ENCODE measurements around the gene WDR59. TPM values are rescaled to one million over a fixed set of nuclear protein-coding genes. Genes with fewer than 3 reads are reported as not detected.

Gene WDR59
- polyA plus RNA-seq, 2 of the 4 experiments (the other 2 are of a cell fraction): 33.4 to 52.2 TPM

DNA sequence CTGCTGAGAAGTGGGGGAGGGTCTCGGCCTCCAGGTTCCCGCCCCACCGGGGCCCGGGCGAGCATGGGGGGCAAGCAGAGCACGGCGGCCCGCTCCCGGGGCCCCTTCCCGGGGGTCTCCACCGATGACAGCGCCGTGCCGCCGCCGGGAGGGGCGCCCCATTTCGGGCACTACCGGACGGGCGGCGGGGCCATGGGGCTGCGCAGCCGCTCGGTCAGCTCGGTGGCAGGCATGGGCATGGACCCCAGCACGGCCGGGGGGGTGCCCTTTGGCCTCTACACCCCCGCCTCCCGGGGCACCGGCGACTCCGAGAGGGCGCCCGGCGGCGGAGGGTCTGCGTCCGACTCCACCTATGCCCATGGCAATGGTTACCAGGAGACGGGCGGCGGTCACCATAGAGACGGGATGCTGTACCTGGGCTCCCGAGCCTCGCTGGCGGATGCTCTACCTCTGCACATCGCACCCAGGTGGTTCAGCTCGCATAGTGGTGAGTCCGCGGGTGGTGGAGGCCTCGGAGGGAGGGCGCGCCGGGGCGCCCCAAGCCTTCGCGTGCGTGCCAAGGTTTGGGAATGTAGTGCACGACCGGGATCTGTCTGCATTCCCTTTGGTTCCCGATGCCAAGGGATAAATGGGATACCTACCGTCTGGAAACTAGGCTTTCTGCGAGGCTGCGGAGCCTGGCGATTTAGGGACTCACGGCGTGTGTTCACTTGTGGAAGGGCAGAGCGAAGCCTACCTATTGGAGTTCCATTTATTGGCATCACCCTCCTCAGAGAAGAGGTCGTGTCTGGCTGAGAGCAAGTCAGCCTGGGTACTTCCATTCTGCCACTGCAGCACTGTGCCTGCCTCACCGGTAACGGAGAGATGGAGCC is 14.9 kb upstream of the WDR59 start:
- DNase-seq (ENCODE audit: low read depth in 1 of 2, low spot score in 1 of 2) (no peak), ATAC-seq (peak; percentile 37 to 53; a peak in 5 of 6 replicates), FAIRE-seq (no peak)
- Histone ChIP-seq H3K9me3 (no peaks in the 10 kb centered on the region), H3K4me1 (peaks cover 21% of the 10 kb centered on the region), H3K4me3 (peak overlapping the region; percentile 80), H3K4me2 (peak overlapping the region; percentile 69), H3K27ac (peak overlapping the region; percentile 92 to 98)
- TF ChIP-seq RNF2 (IDR thresholded peaks at IDR 0.05; ENCODE audit: borderline replicate concordance, low read depth): peak; percentile 26; the same call in 1 of the 2 replicates
- TF ChIP-seq, protein P1, sequence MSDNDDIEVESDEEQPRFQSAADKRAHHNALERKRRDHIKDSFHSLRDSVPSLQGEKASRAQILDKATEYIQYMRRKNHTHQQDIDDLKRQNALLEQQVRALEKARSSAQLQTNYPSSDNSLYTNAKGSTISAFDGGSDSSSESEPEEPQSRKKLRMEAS (IDR thresholded peaks at IDR 0.05): peak; percentile 18; the same call in 1 of the 2 replicates
- TF ChIP-seq, protein P2, sequence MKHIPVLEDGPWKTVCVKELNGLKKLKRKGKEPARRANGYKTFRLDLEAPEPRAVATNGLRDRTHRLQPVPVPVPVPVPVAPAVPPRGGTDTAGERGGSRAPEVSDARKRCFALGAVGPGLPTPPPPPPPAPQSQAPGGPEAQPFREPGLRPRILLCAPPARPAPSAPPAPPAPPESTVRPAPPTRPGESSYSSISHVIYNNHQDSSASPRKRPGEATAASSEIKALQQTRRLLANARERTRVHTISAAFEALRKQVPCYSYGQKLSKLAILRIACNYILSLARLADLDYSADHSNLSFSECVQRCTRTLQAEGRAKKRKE (CRISPR knock-in tag; IDR thresholded peaks at IDR 0.05; ENCODE audit: low read depth): no peak
- POLR2A ChIA-PET: interaction anchor here (1.5 to 2.4 kb wide), 3 partner anchors 15 to 111 kb away, joined by 6 to 14 read pairs (median 14); partner anchors contain the start of gene WDR59
- CTCF ChIA-PET: interaction anchor here (1.1 to 9.2 kb wide), 11 partner anchors 10 to 146 kb away, joined by 3 to 252 read pairs (median 8); partner anchors contain the start of gene LDHD
- 31% methylated on average over 17 of the region's 71 CpGs for WGBS (ENCODE audit: missing lambda C conversion rate)

DNA sequence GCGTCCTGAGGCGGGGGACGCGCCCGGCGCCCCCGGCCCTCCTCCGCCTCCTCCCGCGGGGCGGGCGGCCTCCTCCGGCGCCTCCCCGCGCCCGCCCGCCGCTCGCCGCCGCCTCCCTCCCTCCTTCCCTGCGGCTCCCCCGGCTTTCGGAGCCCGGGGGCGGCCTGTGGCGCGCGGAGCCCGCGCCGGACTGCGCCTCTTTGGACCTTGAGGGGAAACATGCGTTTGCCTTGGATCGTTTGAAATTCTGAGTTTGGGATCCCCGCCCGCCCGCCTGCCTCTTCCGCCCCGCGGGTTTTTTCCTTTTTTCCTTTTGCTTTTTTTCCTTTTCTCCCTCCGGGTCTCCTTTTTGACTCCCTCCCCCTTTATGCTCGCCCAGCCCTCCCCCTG is 14.3 kb upstream of the WDR59 start:
- Histone ChIP-seq H3K27ac (peak overlapping the region; percentile 92 to 98), H3K4me3 (peak overlapping the region; percentile 80), H3K4me1 (peaks cover 21% of the 10 kb centered on the region), H3K4me2 (peak overlapping the region; percentile 69), H3K9me3 (no peaks in the 10 kb centered on the region)
- ChIA-PET CTCF (interaction anchor here (1.0 to 9.2 kb wide), 13 partner anchors 11 to 146 kb away, joined by 3 to 252 read pairs (median 8); partner anchors contain the start of gene LDHD), POLR2A (interaction anchor here (1.5 to 2.4 kb wide), 3 partner anchors 14 to 112 kb away, joined by 6 to 14 read pairs (median 14); partner anchors contain the start of gene WDR59)
- FAIRE-seq (no peak), ATAC-seq (peak; percentile 3 to 62; a peak in 4 of 6 replicates), DNase-seq (ENCODE audit: low read depth in 1 of 2, low spot score in 1 of 2) (no peak)
- 0 out of 2 replicates have a peak, but pooled peaks have one; percentile 19 for TF ChIP-seq PHF8 (IDR thresholded peaks at IDR 0.05; ENCODE audit: borderline replicate concordance, low read depth)
- no peak for TF ChIP-seq TFCP2L1 (CRISPR knock-in tag; IDR thresholded peaks at IDR 0.05)
- 1% methylated on average over 21 of the region's 44 CpGs for WGBS (ENCODE audit: missing lambda C conversion rate)

DNA sequence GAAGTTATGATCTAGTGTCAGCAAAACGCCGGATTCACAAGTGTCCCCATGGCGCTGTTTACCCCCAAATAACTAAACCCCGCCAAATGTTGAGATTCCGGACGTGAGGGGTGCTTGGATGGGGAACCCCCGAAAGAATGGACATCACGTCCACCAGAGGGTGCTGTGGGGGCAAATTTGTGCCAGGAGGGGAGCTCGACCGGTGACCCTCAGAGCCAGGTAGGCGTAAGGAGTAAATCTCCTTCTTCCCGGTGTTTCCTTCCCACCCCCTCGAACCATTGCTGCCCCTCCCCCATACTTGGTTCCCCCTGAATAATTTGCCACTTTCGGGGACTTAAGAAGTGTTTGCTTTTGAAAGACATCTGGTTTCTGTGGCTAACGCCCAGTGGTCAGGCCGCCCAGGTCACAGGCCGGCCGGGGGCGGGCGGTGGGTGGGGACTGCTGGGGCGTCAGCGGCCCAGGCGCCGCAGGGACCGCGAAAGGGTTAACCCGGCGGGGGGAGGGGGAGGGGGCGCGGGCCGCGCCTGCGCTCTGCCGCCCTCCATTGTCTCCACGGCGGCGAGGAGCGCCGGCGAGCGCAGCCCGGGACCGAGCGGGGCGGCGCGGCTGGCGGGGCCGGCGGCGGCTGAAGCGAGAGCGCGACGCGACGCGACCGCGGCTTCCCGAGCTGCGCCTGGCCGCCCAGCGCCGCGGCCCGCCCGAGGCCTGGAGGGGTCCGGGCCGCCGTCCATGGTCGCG is 13.7 kb upstream of the WDR59 start, which contains the start of gene ZNRF1:
Gene ZNRF1 (plus strand): TSS at position 544 of the 738 bp plus-strand sequence. CDS start 648 bp downstream, outside the sequence.
- 3% methylated on average over 13 of the region's 73 CpGs for WGBS (ENCODE audit: missing lambda C conversion rate)
- CTCF ChIA-PET: interaction anchor here (0.6 to 9.2 kb wide), 43 partner anchors 12 to 201 kb away, joined by 3 to 252 read pairs (median 5); partner anchors contain the start of genes LDHD and WDR59
- peak within 1 kb of the TSS; percentile 80 for H3K4me3 ChIP-seq
- ATAC-seq: peak; percentile 84 to 88
- H3K9me3 ChIP-seq: no peaks in the 10 kb centered on the region
- peak; percentile 82 to 86 for DNase-seq (ENCODE audit: low read depth in 1 of 2, low spot score in 1 of 2)
- H3K4me2 ChIP-seq: peak within 1 kb of the TSS; percentile 69
- no peak for FAIRE-seq
- POLR2A ChIA-PET: interaction anchor here (1.5 to 2.4 kb wide), 3 partner anchors 14 to 113 kb away, joined by 6 to 14 read pairs (median 14); partner anchors contain the start of gene WDR59
- TF ChIP-seq CEBPB (IDR thresholded peaks at IDR 0.05) (no peak), SMC3 (IDR thresholded peaks at IDR 0.05) (peak; percentile 98), GATA3 (IDR thresholded peaks at IDR 0.05; ENCODE audit: borderline replicate concordance) (0 out of 2 replicates have a peak, but pooled peaks have one; percentile 12), RAD21 (conservative IDR thresholded peaks at IDR 0.05 in 1 of 2, IDR thresholded peaks at IDR 0.05 in 1 of 2) (peak; percentile 88 to 95), FOXS1 (CRISPR knock-in tag; IDR thresholded peaks at IDR 0.05) (no peak), PHF8 (IDR thresholded peaks at IDR 0.05; ENCODE audit: borderline replicate concordance, low read depth) (no peak), JUN (IDR thresholded peaks at IDR 0.05) (peak; percentile 28 to 48; a peak in 2 of 5 replicates), CHD2 (IDR thresholded peaks at IDR 0.05; ENCODE audit: low read length, partially characterized antibody) (peak; percentile 6), POLR2A (IDR thresholded peaks at IDR 0.05; ENCODE audit: low read length) (peak; percentile 87), CBX8 (IDR thresholded peaks at IDR 0.05) (no peak), TP53 (CRISPR knock-in tag; IDR thresholded peaks at IDR 0.05) (no peak)
- TF ChIP-seq, protein P3, sequence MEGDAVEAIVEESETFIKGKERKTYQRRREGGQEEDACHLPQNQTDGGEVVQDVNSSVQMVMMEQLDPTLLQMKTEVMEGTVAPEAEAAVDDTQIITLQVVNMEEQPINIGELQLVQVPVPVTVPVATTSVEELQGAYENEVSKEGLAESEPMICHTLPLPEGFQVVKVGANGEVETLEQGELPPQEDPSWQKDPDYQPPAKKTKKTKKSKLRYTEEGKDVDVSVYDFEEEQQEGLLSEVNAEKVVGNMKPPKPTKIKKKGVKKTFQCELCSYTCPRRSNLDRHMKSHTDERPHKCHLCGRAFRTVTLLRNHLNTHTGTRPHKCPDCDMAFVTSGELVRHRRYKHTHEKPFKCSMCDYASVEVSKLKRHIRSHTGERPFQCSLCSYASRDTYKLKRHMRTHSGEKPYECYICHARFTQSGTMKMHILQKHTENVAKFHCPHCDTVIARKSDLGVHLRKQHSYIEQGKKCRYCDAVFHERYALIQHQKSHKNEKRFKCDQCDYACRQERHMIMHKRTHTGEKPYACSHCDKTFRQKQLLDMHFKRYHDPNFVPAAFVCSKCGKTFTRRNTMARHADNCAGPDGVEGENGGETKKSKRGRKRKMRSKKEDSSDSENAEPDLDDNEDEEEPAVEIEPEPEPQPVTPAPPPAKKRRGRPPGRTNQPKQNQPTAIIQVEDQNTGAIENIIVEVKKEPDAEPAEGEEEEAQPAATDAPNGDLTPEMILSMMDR (IDR thresholded peaks at IDR 0.05): peak; percentile 95
- TF ChIP-seq, protein P4, sequence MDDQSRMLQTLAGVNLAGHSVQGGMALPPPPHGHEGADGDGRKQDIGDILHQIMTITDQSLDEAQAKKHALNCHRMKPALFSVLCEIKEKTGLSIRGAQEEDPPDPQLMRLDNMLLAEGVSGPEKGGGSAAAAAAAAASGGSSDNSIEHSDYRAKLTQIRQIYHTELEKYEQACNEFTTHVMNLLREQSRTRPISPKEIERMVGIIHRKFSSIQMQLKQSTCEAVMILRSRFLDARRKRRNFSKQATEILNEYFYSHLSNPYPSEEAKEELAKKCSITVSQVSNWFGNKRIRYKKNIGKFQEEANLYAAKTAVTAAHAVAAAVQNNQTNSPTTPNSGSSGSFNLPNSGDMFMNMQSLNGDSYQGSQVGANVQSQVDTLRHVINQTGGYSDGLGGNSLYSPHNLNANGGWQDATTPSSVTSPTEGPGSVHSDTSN (IDR thresholded peaks at IDR 0.05): 0 out of 2 replicates have a peak, but pooled peaks have one; percentile 20
- TF ChIP-seq, protein P1 (IDR thresholded peaks at IDR 0.05): 0 out of 2 replicates have a peak, but pooled peaks have one; percentile 21
- TF ChIP-seq, protein P5, sequence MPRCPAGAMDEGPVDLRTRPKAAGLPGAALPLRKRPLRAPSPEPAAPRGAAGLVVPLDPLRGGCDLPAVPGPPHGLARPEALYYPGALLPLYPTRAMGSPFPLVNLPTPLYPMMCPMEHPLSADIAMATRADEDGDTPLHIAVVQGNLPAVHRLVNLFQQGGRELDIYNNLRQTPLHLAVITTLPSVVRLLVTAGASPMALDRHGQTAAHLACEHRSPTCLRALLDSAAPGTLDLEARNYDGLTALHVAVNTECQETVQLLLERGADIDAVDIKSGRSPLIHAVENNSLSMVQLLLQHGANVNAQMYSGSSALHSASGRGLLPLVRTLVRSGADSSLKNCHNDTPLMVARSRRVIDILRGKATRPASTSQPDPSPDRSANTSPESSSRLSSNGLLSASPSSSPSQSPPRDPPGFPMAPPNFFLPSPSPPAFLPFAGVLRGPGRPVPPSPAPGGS (IDR thresholded peaks at IDR 0.05): peak; percentile 67; the same call in 1 of the 3 replicates
- peak within 1 kb of the TSS; percentile 92 to 98 for H3K27ac ChIP-seq
- peaks cover 21% of the 10 kb centered on the region for H3K4me1 ChIP-seq
